Right lobe of liver (tissue), 6 donors: ENCODE data around the gene TCEA3. TPM values are rescaled to one million over a fixed set of nuclear protein-coding genes. Genes with fewer than 3 reads are reported as not detected.
A peak's percentile ranks its signal among the peaks of the same experiment; 100 is the strongest.

Experiments
- ATAC-seq, 4 donors: fragments of 200-7000 bp; cut with Tn5 transposase; one replicate each; pipeline ENCODE4 v1.9.1; 2020; ENCODE audit warnings: mild to moderate bottlenecking in 4 of 4, moderate library complexity in 4 of 4
- DNase-seq, 3 donors: peaks; one replicate each; pipeline ENCODE4 v3.0.0-alpha.2; 2020
- H3K27ac ChIP-seq, 3 donors: fragments of 200-600 bp; one replicate each; pipeline ENCODE4 v1.8.0; 2022
- H3K27me3 ChIP-seq, 2 donors: fragments of 200-600 bp; one replicate each; pipeline ENCODE4 v1.8.0; 2022
- H3K36me3 ChIP-seq, 4 donors: fragments of 200-600 bp; sonication (generic) in 1 of 4; one replicate each; pipeline versions ENCODE4 v1.5.1 to v1.8.0; 2017 to 2022; ENCODE audit warnings: control low read depth in 1 of 4
- H3K4me1 ChIP-seq, 4 donors: fragments of 200-600 bp; sonication (generic) in 1 of 4; one replicate each; pipeline versions ENCODE4 v1.5.1 to v1.8.0; 2017 to 2022; ENCODE audit warnings: control low read depth in 1 of 4
- H3K4me3 ChIP-seq, 3 donors: fragments of 200-600 bp; one replicate each; pipeline ENCODE4 v1.8.0; 2022
- H3K9me3 ChIP-seq, 4 donors: fragments of 200-600 bp; sonication (generic) in 1 of 4; one replicate each; pipeline versions ENCODE4 v1.5.1 to v1.8.0; 2017 to 2022; ENCODE audit warnings: control low read depth in 1 of 4
- POLR2A ChIP-seq: fragments of 450-650 bp; IDR thresholded peaks from one replicate; pipeline ENCODE4 v1.6.1; 2017; ENCODE audit warnings: antibody characterized with exemption, mild to moderate bottlenecking
- WGBS: methylation state at CpG from one replicate; pipeline ENCODE4 v1.1.6; 2018; ENCODE audit warnings: low coverage, low lambda C conversion rate; ENCODE audit not compliant: insufficient coverage; ENCODE audit errors: missing lambda C conversion rate; 5-methylcytosine and 5-hydroxymethylcytosine counted together
- intact Hi-C, 2 donors: fragments of 100-400 bp; cut with DNase I; formaldehyde crosslinking; loops; one replicate each; pipeline versions ENCODE4 v1.11.2 to v1.14.1; 2022
- total RNA-seq, 6 experiments: library from RNA; depleted of rRNA in 2 of 6; stranded (reverse); fragments of >200 nt in 2 of 6; fragmentation: NEBNext Ultra II Directional in 3 of 6; extraction: Animal tissue kit (Norgen Biotek cat#: 25700) in 3 of 6; gene quantifications; one replicate each; pipeline versions ENCODE4 v1.1.0 to v1.2.4, GENCODE V29; 2016 to 2023
- TF ChIP-seq, protein P1 (sequence below), 4 donors: fragments of 200-600 bp in 3 of 4; fragments of 450-650 bp in 1 of 4; IDR thresholded peaks; one replicate each; pipeline versions ENCODE4 v1.5.1 to v1.8.0; 2016 to 2022; ENCODE audit warnings: antibody characterized with exemption in 4 of 4, mild to moderate bottlenecking in 2 of 4
- donor health status: DM: no; HTN: yes; CAD: no.
- donor health status: DM: no; HTN: no; CAD: no.
- donor health status: DM: no; HTN: no; CAD: no.
- donor health status: DM: no; HTN: yes; CAD: no.
- donor health status: DM: no; HTN: yes; CAD: no.

TCEA3 gene
- total RNA-seq, 6 experiments from 2014 or later = 53.3 to 94.0 (median 63.2) TPM

GRCh38 chr1:23463286-23463685, 38.7 kb upstream of the TCEA3 start:
- intact Hi-C loops = no loop called here
- Histone ChIP-seq H3K4me1 (peaks cover 0 to 16% (median 0%) of the 10 kb centered on the region in 4 donors), H3K9me3 (no peaks in the 10 kb centered on the region), H3K27ac (no peak overlapping the region), H3K36me3 (no peaks in the 10 kb centered on the region), H3K27me3 (no peaks in the 10 kb centered on the region), H3K4me3 (no peak overlapping the region)
- no peak for TF ChIP-seq POLR2A
- TF ChIP-seq, protein P1, sequence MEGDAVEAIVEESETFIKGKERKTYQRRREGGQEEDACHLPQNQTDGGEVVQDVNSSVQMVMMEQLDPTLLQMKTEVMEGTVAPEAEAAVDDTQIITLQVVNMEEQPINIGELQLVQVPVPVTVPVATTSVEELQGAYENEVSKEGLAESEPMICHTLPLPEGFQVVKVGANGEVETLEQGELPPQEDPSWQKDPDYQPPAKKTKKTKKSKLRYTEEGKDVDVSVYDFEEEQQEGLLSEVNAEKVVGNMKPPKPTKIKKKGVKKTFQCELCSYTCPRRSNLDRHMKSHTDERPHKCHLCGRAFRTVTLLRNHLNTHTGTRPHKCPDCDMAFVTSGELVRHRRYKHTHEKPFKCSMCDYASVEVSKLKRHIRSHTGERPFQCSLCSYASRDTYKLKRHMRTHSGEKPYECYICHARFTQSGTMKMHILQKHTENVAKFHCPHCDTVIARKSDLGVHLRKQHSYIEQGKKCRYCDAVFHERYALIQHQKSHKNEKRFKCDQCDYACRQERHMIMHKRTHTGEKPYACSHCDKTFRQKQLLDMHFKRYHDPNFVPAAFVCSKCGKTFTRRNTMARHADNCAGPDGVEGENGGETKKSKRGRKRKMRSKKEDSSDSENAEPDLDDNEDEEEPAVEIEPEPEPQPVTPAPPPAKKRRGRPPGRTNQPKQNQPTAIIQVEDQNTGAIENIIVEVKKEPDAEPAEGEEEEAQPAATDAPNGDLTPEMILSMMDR (IDR thresholded peaks at IDR 0.05) = no peak
- WGBS = 88% methylated on average over 3 of the region's 3 CpGs
- ATAC-seq = no peak
- no peak for DNase-seq

GRCh38 chr1:23462766-23463165, 38.2 kb upstream of the TCEA3 start:
- no peak overlapping the region for H3K4me3 ChIP-seq
- DNase-seq (no peak), ATAC-seq (no peak)
- H3K27me3 ChIP-seq = no peaks in the 10 kb centered on the region
- WGBS = 83% methylated on average over 1 of the region's 2 CpGs
- no peaks in the 10 kb centered on the region for H3K9me3 ChIP-seq
- H3K4me1 ChIP-seq = peaks cover 0 to 19% (median 2%) of the 10 kb centered on the region in 4 donors
- no peak overlapping the region for H3K27ac ChIP-seq
- H3K36me3 ChIP-seq = no peaks in the 10 kb centered on the region
- no peak for TF ChIP-seq POLR2A
- TF ChIP-seq, protein P1 (IDR thresholded peaks at IDR 0.05) = no peak
- intact Hi-C loops = no loop called here

- DNase-seq (no peak), ATAC-seq (no peak)
- Histone ChIP-seq H3K9me3 (no peaks in the 10 kb centered on the region), H3K4me3 (no peak overlapping the region), H3K36me3 (no peaks in the 10 kb centered on the region), H3K4me1 (peaks cover 0 to 35% (median 10%) of the 10 kb centered on the region in 4 donors), H3K27ac (no peak overlapping the region), H3K27me3 (no peaks in the 10 kb centered on the region)
- TF ChIP-seq, protein P1 (IDR thresholded peaks at IDR 0.05) = no peak
- TF ChIP-seq POLR2A = no peak
- intact Hi-C loops = no loop called here
- 62% methylated on average over 2 of the region's 3 CpGs for WGBS
Measured at GRCh38 chr1:23461050-23461449, 36.5 kb upstream of the TCEA3 start.

- Histone ChIP-seq H3K27ac (no peak overlapping the region), H3K27me3 (no peaks in the 10 kb centered on the region), H3K9me3 (no peaks in the 10 kb centered on the region), H3K36me3 (no peaks in the 10 kb centered on the region), H3K4me1 (peaks cover 0 to 40% (median 12%) of the 10 kb centered on the region in 4 donors), H3K4me3 (no peak overlapping the region)
- no peak for DNase-seq
- no peak for TF ChIP-seq POLR2A
- TF ChIP-seq, protein P1 (IDR thresholded peaks at IDR 0.05) = no peak
- intact Hi-C loops = no loop called here
- no peak for ATAC-seq
- 96% methylated on average over 4 of the region's 4 CpGs for WGBS
Measured at GRCh38 chr1:23460519-23460918, 36.0 kb upstream of the TCEA3 start.

- peak in 2 of 4 donors; percentile 31 to 60 for ATAC-seq
- H3K27ac ChIP-seq = peak overlapping the region in 1 of 3 donors; percentile 68
- H3K9me3 ChIP-seq = no peaks in the 10 kb centered on the region
- no CpG with 5 or more reads among the region's 2 CpGs for WGBS
- H3K27me3 ChIP-seq = no peaks in the 10 kb centered on the region
- DNase-seq = no peak
- H3K36me3 ChIP-seq = no peaks in the 10 kb centered on the region
- intact Hi-C loops = no loop called here
- TF ChIP-seq POLR2A = peak; percentile 12
- TF ChIP-seq, protein P1 (IDR thresholded peaks at IDR 0.05) = no peak
- peaks cover 0 to 42% (median 12%) of the 10 kb centered on the region in 4 donors for H3K4me1 ChIP-seq
- no peak overlapping the region for H3K4me3 ChIP-seq
Measured at GRCh38 chr1:23459338-23459757, 34.8 kb upstream of the TCEA3 start.
